ENCODE measurements around the gene COCH. TPM values are rescaled to one million over a fixed set of nuclear protein-coding genes. Genes with fewer than 3 reads are reported as not detected.
"Not testable (repeated sequence)": the region's sequence is repeated elsewhere in the genome, so short reads cannot be mapped to it uniquely, and the experiment has no call there.

COCH gene
- total RNA-seq, 2 donors from 2014 or later = 8.5 to 23.3 TPM

DNA sequence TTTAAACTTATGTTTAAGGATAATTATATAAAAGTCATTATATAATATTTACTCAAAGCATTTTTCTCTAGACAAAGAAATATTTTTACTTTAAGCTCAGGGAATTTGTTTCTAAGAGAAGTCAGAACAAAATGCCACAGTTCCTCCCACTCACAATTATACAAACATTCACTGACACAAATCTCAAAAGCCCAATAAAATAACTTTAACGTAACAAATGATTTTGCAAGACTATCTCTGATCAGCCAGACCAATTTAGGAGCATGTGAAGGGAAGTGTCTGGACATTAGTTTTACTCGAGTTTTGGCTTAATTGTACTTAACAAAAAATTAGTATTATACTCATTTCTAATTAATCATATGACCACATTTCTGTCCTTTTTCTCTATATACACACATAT lies 41.2 kb downstream of the COCH start:
- Histone ChIP-seq H3K4me1 (replicated peaks) (no peaks in the 10 kb centered on the region), H3K27ac (no peak overlapping the region), H3K4me3 (no peak overlapping the region), H3K9me3 (no peaks in the 10 kb centered on the region), H3K27me3 (replicated peaks; ENCODE audit: insufficient read depth) (no peaks in the 10 kb centered on the region), H3K36me3 (no peaks in the 10 kb centered on the region)
- no peak for DNase-seq (ENCODE audit: low spot score)
- TF ChIP-seq POLR2A (IDR thresholded peaks at IDR 0.05) = no peak
- TF ChIP-seq, protein P1, sequence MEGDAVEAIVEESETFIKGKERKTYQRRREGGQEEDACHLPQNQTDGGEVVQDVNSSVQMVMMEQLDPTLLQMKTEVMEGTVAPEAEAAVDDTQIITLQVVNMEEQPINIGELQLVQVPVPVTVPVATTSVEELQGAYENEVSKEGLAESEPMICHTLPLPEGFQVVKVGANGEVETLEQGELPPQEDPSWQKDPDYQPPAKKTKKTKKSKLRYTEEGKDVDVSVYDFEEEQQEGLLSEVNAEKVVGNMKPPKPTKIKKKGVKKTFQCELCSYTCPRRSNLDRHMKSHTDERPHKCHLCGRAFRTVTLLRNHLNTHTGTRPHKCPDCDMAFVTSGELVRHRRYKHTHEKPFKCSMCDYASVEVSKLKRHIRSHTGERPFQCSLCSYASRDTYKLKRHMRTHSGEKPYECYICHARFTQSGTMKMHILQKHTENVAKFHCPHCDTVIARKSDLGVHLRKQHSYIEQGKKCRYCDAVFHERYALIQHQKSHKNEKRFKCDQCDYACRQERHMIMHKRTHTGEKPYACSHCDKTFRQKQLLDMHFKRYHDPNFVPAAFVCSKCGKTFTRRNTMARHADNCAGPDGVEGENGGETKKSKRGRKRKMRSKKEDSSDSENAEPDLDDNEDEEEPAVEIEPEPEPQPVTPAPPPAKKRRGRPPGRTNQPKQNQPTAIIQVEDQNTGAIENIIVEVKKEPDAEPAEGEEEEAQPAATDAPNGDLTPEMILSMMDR (IDR thresholded peaks at IDR 0.05) = no peak
- no peak for TF ChIP-seq POLR2AphosphoS5 (IDR thresholded peaks at IDR 0.05)
- 13% methylated on average over 2 of the region's 2 CpGs for WGBS
- intact Hi-C loops (cut with DNase I) = no loop called here

DNA sequence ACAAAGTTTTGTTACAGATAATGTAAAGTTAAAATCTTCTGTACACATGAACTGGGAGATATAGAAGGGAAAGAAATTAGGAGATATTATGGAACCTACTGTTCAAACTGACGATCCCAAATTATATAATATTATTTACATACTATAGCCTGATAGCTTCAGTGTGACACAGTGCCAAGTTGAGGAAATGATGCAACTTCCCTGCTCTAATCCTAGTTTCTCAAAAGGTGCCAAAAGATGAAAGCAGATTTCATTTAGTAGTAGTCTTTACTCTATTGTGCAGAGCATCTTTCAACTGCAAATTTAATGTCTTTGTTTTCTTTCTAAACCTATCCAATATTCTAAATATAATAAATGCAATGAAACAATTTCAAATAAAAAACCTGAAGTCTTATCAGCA lies 46.9 kb downstream of the COCH start:
- WGBS = 35% methylated on average over 1 of the region's 1 CpG
- intact Hi-C loops (cut with DNase I) = no loop called here

DNA sequence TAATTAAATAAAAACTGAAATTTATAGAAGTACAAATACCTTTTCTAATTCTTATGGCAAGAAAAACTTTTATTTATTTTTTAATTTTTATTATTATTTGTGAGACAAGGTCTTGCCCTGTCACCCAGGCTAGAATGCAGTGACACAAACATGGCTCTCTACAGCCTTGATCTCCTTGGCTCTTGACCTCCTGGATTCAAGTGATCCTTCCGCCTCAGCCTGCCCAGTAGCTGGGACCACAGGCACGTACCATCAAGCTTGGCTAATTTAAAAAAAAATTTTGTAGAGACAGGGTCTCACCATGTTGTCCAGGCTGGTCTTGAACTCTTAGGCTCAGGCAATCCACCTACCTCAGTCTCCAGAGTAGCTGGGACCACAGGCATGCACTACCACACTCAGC lies 47.4 kb downstream of the COCH start:
- no peaks in the 10 kb centered on the region for H3K27me3 ChIP-seq (replicated peaks; ENCODE audit: insufficient read depth)
- no peak overlapping the region for H3K4me3 ChIP-seq
- intact Hi-C loops (cut with DNase I) = no loop called here
- no peaks in the 10 kb centered on the region for H3K4me1 ChIP-seq (replicated peaks)
- no peaks in the 10 kb centered on the region for H3K36me3 ChIP-seq
- WGBS = 92% methylated on average over 2 of the region's 2 CpGs
- H3K9me3 ChIP-seq = no peaks in the 10 kb centered on the region
- H3K27ac ChIP-seq = no peak overlapping the region
- DNase-seq (ENCODE audit: low spot score) = no peak
- TF ChIP-seq, protein P1 (IDR thresholded peaks at IDR 0.05) = no peak
- no peak for TF ChIP-seq POLR2AphosphoS5 (IDR thresholded peaks at IDR 0.05)
- TF ChIP-seq POLR2A (IDR thresholded peaks at IDR 0.05) = no peak

More for the DNA sequence above, 46.9 kb downstream of the COCH start:
- Histone ChIP-seq H3K27me3 (replicated peaks; ENCODE audit: insufficient read depth) (no peaks in the 10 kb centered on the region), H3K4me1 (replicated peaks) (no peaks in the 10 kb centered on the region), H3K9me3 (no peaks in the 10 kb centered on the region), H3K4me3 (no peak overlapping the region), H3K36me3 (no peaks in the 10 kb centered on the region), H3K27ac (no peak overlapping the region)
- no peak for DNase-seq (ENCODE audit: low spot score)
- TF ChIP-seq POLR2A (IDR thresholded peaks at IDR 0.05) (no peak), POLR2AphosphoS5 (IDR thresholded peaks at IDR 0.05) (no peak)
- TF ChIP-seq, protein P1 (IDR thresholded peaks at IDR 0.05) = no peak

DNA sequence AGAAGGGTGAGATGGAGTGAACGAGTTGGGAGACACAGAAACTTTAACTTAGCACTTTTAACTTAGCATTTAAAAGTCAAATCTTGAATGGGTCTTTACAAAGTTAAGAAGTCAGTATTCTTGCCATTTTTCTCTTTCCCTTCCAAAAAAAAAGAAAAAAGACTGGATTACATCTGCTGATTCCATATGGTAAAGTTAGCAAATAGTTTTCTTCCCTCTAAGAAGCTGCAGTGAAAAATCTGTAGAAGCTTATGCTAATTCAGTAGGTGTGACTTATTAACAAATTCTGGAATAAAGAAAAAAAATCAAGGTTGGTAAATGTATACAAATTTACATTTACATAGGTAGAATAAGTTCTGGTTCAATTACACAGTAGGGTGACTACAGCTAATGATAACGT lies 50.9 kb downstream of the COCH start:
- intact Hi-C loops (cut with DNase I) = no loop called here
- Histone ChIP-seq H3K27ac (no peak overlapping the region), H3K4me3 (no peak overlapping the region), H3K36me3 (no peaks in the 10 kb centered on the region), H3K27me3 (replicated peaks; ENCODE audit: insufficient read depth) (no peaks in the 10 kb centered on the region), H3K4me1 (replicated peaks) (no peaks in the 10 kb centered on the region), H3K9me3 (no peaks in the 10 kb centered on the region)
- no peak for DNase-seq (ENCODE audit: low spot score)
- 77% methylated on average over 2 of the region's 2 CpGs for WGBS
- TF ChIP-seq POLR2AphosphoS5 (IDR thresholded peaks at IDR 0.05) = no peak

DNA sequence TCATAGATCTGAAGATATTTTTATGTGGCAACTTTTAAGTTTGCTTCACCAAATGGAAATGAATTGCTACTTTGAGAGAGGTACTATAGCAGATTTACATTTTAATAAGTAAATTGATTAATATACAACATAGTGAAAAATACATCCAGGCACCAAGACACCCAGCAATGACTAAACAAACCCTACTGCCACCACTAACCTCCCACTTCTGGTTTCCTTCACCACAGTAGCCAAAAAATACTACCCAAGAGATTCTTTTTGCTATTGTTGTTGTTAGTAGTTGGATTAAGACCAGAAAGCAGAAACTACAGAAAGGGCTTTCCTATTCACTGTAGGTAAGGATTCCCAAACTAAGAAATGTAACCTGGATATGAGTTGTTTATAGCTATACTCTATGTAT lies 54.1 kb downstream of the COCH start:
- Histone ChIP-seq H3K27ac (no peak overlapping the region), H3K4me3 (no peak overlapping the region), H3K9me3 (no peaks in the 10 kb centered on the region), H3K4me1 (replicated peaks) (no peaks in the 10 kb centered on the region), H3K27me3 (replicated peaks; ENCODE audit: insufficient read depth) (no peaks in the 10 kb centered on the region), H3K36me3 (no peaks in the 10 kb centered on the region)
- intact Hi-C loops (cut with DNase I) = no loop called here
- DNase-seq (ENCODE audit: low spot score) = no peak
- no peak for TF ChIP-seq POLR2AphosphoS5 (IDR thresholded peaks at IDR 0.05)
- TF ChIP-seq, protein P1 (IDR thresholded peaks at IDR 0.05) = no peak
- TF ChIP-seq POLR2A (IDR thresholded peaks at IDR 0.05) = no peak

DNA sequence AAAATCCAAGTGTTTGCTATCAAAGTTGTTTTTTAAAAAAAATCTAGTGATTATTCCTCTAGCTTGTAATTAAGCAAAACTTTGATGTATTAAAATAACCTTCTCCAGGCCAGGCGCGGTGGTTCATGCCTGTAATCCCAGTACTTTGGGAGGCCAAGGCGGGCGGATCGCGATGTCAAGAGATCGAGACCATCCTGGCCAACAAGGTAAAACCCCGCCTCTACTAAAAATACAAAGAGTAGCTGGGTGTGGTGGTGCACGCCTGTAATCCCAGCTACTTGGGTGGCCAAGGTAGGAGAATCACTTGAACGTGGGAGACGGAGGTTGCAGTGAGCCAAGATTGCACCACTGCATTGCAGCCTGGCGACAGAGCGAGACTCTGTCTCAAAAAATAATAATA lies 59.6 kb downstream of the COCH start:
- H3K36me3 ChIP-seq; H3K27me3 ChIP-seq (replicated peaks; ENCODE audit: insufficient read depth); H3K9me3 ChIP-seq; DNase-seq (ENCODE audit: low spot score); H3K27ac ChIP-seq; H3K4me1 ChIP-seq (replicated peaks); intact Hi-C loops (cut with DNase I); H3K4me3 ChIP-seq: not testable (repeated sequence)
- 96% methylated on average over 13 of the region's 13 CpGs for WGBS

Measured in prostate gland (tissue), 2 donors.